Parathyroid adenoma (tissue), 2 donors: Measurements from ENCODE around the gene UXS1.

Experiments
- H2AFZ ChIP-seq: fragments of 300-600 bp; sonication (generic); one replicate; pipeline ENCODE4 v1.7.0; 2017; ENCODE audit warnings: antibody characterized with exemption, mild to moderate bottlenecking
- H3K27ac ChIP-seq: fragments of 300-600 bp; sonication (generic); one replicate; pipeline ENCODE4 v1.7.0; 2017
- H3K27me3 ChIP-seq: fragments of 300-600 bp; sonication (generic); one replicate; pipeline ENCODE4 v1.7.0; 2017; ENCODE audit warnings: low read length; ENCODE audit not compliant: control insufficient read depth, insufficient read depth
- H3K36me3 ChIP-seq: fragments of 300-600 bp; sonication (generic); one replicate; pipeline ENCODE4 v1.7.0; 2017; ENCODE audit warnings: low read length; ENCODE audit not compliant: control insufficient read depth, insufficient read depth
- H3K4me1 ChIP-seq: fragments of 300-600 bp; sonication (generic); one replicate; pipeline ENCODE4 v1.7.0; 2017; ENCODE audit warnings: control low read depth
- H3K4me2 ChIP-seq: fragments of 300-600 bp; sonication (generic); one replicate; pipeline ENCODE4 v1.7.0; 2017; ENCODE audit warnings: low read length
- H3K4me3 ChIP-seq: fragments of 300-600 bp; sonication (generic); one replicate; pipeline ENCODE4 v1.7.0; 2017; ENCODE audit warnings: low read depth, low read length
- H3K79me2 ChIP-seq: fragments of 300-600 bp; sonication (generic); one replicate; pipeline ENCODE4 v1.7.0; 2017; ENCODE audit warnings: control low read depth
- H3K9ac ChIP-seq: fragments of 300-600 bp; sonication (generic); one replicate; pipeline ENCODE4 v1.7.0; 2017; ENCODE audit warnings: mild to moderate bottlenecking
- H3K9me3 ChIP-seq: fragments of 300-600 bp; sonication (generic); one replicate; pipeline ENCODE4 v1.7.0; 2017; ENCODE audit warnings: low read length; ENCODE audit not compliant: control insufficient read depth
- TF ChIP-seq, protein P1 (sequence below): fragments of 300-600 bp; sonication (generic); IDR thresholded peaks from one replicate; pipeline ENCODE4 v1.7.0; 2017; ENCODE audit warnings: antibody characterized with exemption, mild to moderate bottlenecking
- donor health status: primary hyperparathyroidism.

Gene UXS1

DNA sequence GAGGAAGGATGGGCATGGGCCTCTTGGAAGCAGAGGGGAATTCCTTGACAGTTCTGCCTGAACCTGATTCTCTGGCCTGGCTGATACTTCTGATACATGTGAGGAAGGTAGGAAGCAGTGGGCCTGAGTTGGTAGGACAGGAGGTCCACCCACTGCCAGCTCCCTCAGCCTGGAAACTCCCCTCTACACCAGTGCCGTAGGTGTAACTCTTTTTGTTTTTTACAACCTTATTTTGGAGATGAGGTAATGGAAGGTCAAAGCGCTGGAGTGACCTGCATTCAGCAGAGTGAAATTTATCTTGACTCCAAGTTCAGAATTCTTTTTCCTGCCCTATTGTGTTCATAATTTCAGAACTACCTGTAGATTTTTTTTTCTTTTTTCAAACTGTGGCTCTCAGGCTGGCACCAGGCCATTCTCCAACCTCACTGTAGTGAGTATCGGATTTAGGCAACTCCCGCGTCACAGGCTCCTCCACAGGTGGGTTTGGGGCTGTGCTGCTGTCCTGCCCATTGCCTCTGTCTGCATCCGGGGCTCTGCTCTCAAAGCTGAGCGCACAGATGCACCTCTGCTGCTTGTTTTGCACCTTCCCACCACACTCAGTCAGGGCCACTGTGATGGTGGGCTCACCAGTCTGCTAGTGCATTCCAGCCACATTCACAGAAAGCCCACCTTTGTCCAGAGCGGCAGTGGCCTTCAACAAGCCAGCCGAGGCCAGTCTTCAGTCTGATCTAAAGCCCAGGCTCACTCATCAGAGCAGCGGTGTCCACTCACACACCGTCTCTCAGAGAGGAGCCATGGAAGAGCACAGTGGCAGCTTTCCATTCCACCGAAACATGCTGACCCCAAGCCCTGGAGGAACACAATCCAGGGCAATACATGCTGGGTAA, 87.2 kb downstream of the UXS1 start:
- no peaks in the 10 kb centered on the region for H3K4me1 ChIP-seq
- H3K4me3 ChIP-seq: no peak overlapping the region
- no peaks in the 10 kb centered on the region for H3K9me3 ChIP-seq
- H3K79me2 ChIP-seq: no peaks in the 10 kb centered on the region
- no peaks in the 10 kb centered on the region for H3K27me3 ChIP-seq
- no peak overlapping the region for H3K27ac ChIP-seq
- no peak overlapping the region for H2AFZ ChIP-seq
- TF ChIP-seq, protein P1, sequence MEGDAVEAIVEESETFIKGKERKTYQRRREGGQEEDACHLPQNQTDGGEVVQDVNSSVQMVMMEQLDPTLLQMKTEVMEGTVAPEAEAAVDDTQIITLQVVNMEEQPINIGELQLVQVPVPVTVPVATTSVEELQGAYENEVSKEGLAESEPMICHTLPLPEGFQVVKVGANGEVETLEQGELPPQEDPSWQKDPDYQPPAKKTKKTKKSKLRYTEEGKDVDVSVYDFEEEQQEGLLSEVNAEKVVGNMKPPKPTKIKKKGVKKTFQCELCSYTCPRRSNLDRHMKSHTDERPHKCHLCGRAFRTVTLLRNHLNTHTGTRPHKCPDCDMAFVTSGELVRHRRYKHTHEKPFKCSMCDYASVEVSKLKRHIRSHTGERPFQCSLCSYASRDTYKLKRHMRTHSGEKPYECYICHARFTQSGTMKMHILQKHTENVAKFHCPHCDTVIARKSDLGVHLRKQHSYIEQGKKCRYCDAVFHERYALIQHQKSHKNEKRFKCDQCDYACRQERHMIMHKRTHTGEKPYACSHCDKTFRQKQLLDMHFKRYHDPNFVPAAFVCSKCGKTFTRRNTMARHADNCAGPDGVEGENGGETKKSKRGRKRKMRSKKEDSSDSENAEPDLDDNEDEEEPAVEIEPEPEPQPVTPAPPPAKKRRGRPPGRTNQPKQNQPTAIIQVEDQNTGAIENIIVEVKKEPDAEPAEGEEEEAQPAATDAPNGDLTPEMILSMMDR: no peak
- H3K4me2 ChIP-seq: no peak overlapping the region
- H3K36me3 ChIP-seq: no peaks in the 10 kb centered on the region
- H3K9ac ChIP-seq: no peak overlapping the region

DNA sequence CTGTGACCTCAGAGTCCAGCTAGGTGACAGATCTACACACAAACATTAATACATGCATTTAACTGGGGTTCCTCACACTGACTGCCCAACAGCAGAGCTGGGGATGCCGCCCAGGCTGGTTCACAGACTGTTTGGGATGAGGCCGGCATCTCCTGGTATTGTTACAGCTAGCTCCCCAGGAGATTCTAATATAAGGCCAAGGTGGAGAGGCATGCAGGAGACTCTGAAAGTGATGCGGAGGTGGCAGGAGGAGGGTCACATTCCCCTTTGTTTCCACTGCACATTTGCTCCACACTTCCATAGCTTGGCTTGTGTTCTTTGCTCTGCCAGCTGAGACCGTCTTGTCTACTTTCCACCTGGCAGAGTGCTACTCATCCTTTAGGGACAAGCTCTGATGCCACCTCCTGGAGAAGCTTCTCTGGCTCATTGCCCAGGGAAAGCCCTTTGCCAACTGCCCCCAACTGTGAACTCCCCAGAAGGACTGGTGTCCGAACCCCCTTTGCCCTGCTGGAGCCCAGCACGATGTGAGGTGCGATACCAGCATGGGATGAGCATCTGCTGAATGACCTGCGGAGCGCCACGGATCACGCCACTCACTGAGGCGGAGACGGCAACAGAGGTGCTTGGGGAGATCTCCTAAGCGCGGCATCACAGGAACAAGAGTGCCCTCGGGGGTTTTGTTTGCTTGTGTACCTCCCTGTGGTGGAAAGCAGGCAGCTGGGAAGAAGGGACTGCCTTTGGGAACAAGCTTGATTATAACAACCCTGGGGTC, 88.8 kb downstream of the UXS1 start:
- H3K36me3 ChIP-seq: no peaks in the 10 kb centered on the region
- no peaks in the 10 kb centered on the region for H3K9me3 ChIP-seq

DNA sequence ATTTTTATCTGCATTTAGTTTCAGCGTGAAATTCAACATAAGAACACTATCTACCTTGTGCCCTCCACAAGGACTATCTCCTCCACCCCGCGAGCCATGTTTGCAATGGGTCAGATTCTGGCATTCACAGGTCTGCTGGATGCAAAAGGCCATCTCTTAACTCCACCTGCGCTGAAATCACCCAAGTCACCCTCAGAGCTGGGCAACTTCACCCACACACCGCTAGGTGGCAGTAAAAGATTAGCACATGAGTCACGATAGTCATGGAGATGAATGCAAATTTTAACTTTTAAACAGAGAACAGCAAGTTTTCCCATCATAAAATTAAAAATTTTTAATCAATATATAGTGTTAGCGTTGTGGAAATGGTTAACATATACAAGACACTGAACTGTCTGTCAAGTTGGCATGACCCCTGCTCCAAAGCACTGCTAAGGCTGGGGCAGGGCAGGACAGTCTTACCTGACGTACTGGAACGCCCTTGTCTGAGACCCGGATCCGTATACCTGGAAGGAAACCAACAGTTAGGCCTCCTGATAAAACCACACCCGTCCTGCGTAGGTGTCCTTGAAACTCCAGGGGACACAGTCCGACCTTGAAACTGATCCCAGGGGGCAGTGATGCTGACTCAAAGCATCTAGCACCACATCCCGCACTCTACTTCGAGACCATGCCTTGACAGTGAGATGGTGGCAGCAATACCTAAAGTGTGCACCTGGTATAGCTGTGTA, 89.6 kb downstream of the UXS1 start:
- TF ChIP-seq, protein P1: peak; percentile 97
- Histone ChIP-seq H3K9ac (no peak overlapping the region), H3K9me3 (no peaks in the 10 kb centered on the region), H3K4me1 (no peaks in the 10 kb centered on the region), H3K27ac (no peak overlapping the region), H3K4me2 (no peak overlapping the region), H2AFZ (no peak overlapping the region), H3K4me3 (no peak overlapping the region), H3K27me3 (no peaks in the 10 kb centered on the region), H3K36me3 (no peaks in the 10 kb centered on the region), H3K79me2 (no peaks in the 10 kb centered on the region)

More for the DNA sequence above, 88.8 kb downstream of the UXS1 start:
- Histone ChIP-seq H3K79me2 (no peaks in the 10 kb centered on the region), H3K4me2 (no peak overlapping the region), H2AFZ (no peak overlapping the region), H3K27me3 (no peaks in the 10 kb centered on the region), H3K4me1 (no peaks in the 10 kb centered on the region), H3K27ac (no peak overlapping the region), H3K4me3 (no peak overlapping the region), H3K9ac (no peak overlapping the region)
- TF ChIP-seq, protein P1: no peak

DNA sequence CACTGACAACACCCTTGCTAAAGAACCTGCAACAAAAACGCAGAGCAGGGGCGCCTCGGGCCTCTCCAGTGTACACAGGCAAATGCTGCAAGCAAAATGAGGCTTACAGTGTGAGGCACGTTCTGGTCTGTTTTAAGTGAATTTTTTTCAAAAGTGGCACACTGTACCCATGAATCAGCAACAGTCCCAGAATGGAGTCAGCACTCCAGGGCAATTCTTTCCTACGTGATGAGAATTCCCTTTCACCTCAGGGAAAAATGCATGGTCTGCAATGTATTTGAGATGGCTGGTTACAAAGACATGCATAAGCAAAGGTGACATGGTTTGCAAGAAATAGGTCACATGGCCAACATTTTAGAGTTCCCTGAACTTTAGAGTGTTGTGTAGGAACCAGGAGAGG, 94.4 kb downstream of the UXS1 start:
- TF ChIP-seq, protein P1: no peak
- Histone ChIP-seq H3K4me3 (no peak overlapping the region), H3K36me3 (no peaks in the 10 kb centered on the region), H3K27ac (no peak overlapping the region), H3K27me3 (no peaks in the 10 kb centered on the region), H3K4me1 (no peaks in the 10 kb centered on the region), H2AFZ (no peak overlapping the region), H3K9ac (no peak overlapping the region), H3K4me2 (no peak overlapping the region), H3K9me3 (no peaks in the 10 kb centered on the region), H3K79me2 (no peaks in the 10 kb centered on the region)
